IMR-90 (cell line): ENCODE data around the gene PPM1L. TPM values are rescaled to one million over a fixed set of nuclear protein-coding genes. Genes with fewer than 3 reads are reported as not detected.

Experiments
- ATAC-seq: fragments of 200-7000 bp; cut with Tn5 transposase; 2 replicates; pipeline ENCODE4 v1.9.1; 2020; ENCODE audit warnings: low read depth, mild to moderate bottlenecking, moderate library complexity
- BruUV-seq: library from RNA; stranded (reverse); fragments of 400-500 nt; replicated peaks from 2 replicates; lab custom pipeline; 2021; lab: Mats Ljungman, UMichigan
- CTCF ChIA-PET: fragments of 300-600 bp; formaldehyde crosslinking; extraction: SDS; loops from one replicate; lab custom pipeline; 2021; ENCODE audit warnings: antibody characterized with exemption; lab: Yijun Ruan, JAX
- POLR2A ChIA-PET: fragments of 300-600 bp; sonication (Branson Sonifier 250); formaldehyde crosslinking; loops from one replicate; lab custom pipeline; 2022; ENCODE audit warnings: antibody characterized with exemption; ENCODE audit not compliant: unreplicated experiment; lab: Charles Lee
- DNase-seq: peaks from one replicate; pipeline ENCODE4 v3.0.0; 2013
- H2AFZ ChIP-seq: replicated peaks from 2 replicates; pipeline ENCODE3; 2013; ENCODE audit warnings: low read length, mild to moderate bottlenecking; ENCODE audit not compliant: poor library complexity
- H2AK5ac ChIP-seq: 2 replicates; pipeline ENCODE4 v1.6.1; 2013; ENCODE audit warnings: low read depth, low read length, inconsistent platforms
- H2AK9ac ChIP-seq: replicated peaks from 2 replicates; pipeline ENCODE3; 2013; ENCODE audit warnings: mild to moderate bottlenecking, low read depth, low read length, moderate library complexity; ENCODE audit not compliant: poor library complexity
- H2BK120ac ChIP-seq: 2 replicates; pipeline ENCODE4 v1.6.1; 2013; ENCODE audit warnings: low read depth, low read length, inconsistent platforms
- H2BK15ac ChIP-seq: 3 replicates; pipeline ENCODE4 v1.6.1; 2013; ENCODE audit warnings: low read depth, low read length, inconsistent platforms
- H2BK20ac ChIP-seq: 2 replicates; pipeline ENCODE4 v1.6.1; 2013; ENCODE audit warnings: low read depth, mild to moderate bottlenecking, inconsistent platforms, low read length, moderate library complexity
- H2BK5ac ChIP-seq: 2 replicates; pipeline ENCODE4 v1.6.1; 2013; ENCODE audit warnings: mild to moderate bottlenecking, low read depth, low read length, inconsistent platforms; ENCODE audit not compliant: poor library complexity, severe bottlenecking
- H3K14ac ChIP-seq: replicated peaks from 2 replicates; pipeline ENCODE4 v1.6.1; 2013; ENCODE audit warnings: low read depth, low read length, inconsistent platforms
- H3K18ac ChIP-seq: 2 replicates; pipeline ENCODE4 v1.6.1; 2013; ENCODE audit warnings: low read depth, low read length, control low read depth
- H3K23ac ChIP-seq: 2 replicates; pipeline ENCODE4 v1.6.1; 2013; ENCODE audit warnings: low read depth, low read length, inconsistent platforms
- H3K27ac ChIP-seq: 2 replicates; pipeline ENCODE4 v1.5.1; 2013; ENCODE audit warnings: mild to moderate bottlenecking, control low read depth, low read length; ENCODE audit not compliant: insufficient read depth
- H3K27me3 ChIP-seq: 2 replicates; pipeline ENCODE4 v1.6.1; 2013; ENCODE audit warnings: low read length; ENCODE audit not compliant: control insufficient read depth, insufficient read depth
- H3K36me3 ChIP-seq: 2 replicates; pipeline ENCODE4 v1.6.1; 2013; ENCODE audit warnings: low read length, mixed read lengths; ENCODE audit not compliant: control insufficient read depth, insufficient read depth
- H3K4ac ChIP-seq: 2 replicates; pipeline ENCODE4 v1.6.1; 2013; ENCODE audit warnings: low read depth, low read length, inconsistent platforms
- H3K4me1 ChIP-seq: 2 replicates; pipeline ENCODE4 v1.6.1; 2013; ENCODE audit warnings: low read length, mixed read lengths; ENCODE audit not compliant: control insufficient read depth, insufficient read depth
- H3K4me2 ChIP-seq: 2 replicates; pipeline ENCODE4 v1.6.1; 2013; ENCODE audit warnings: low read depth, mild to moderate bottlenecking, control low read depth, low read length, moderate library complexity
- H3K4me3 ChIP-seq: 2 replicates; pipeline ENCODE4 v1.5.1; 2013; ENCODE audit warnings: low read depth, mild to moderate bottlenecking, control low read depth, low read length, moderate library complexity; ENCODE audit not compliant: insufficient read depth
- H3K56ac ChIP-seq: 2 replicates; pipeline ENCODE4 v1.6.1; 2013; ENCODE audit warnings: low read length, inconsistent platforms; ENCODE audit not compliant: insufficient read depth; ENCODE audit errors: extremely low read depth
- H3K79me1 ChIP-seq, 2 experiments: 2 replicates each; pipeline ENCODE4 v1.6.1; 2013; ENCODE audit warnings: low read length in 2 of 2, inconsistent platforms in 1 of 2, low read depth in 1 of 2
- H3K9ac ChIP-seq: 2 replicates; pipeline ENCODE4 v1.6.1; 2013; ENCODE audit warnings: low read depth, low read length, control low read depth
- H3K9me1 ChIP-seq: 2 replicates; pipeline ENCODE4 v1.6.1; 2013; ENCODE audit warnings: low read length, inconsistent platforms; ENCODE audit not compliant: insufficient read depth
- H3K9me3 ChIP-seq: 2 replicates; pipeline ENCODE4 v1.6.1; 2013; ENCODE audit warnings: low read length; ENCODE audit not compliant: control insufficient read depth, insufficient read depth
- H4K20me1 ChIP-seq: 2 replicates; pipeline ENCODE4 v1.6.1; 2013; ENCODE audit warnings: low read length, inconsistent platforms; ENCODE audit not compliant: insufficient read depth
- H4K5ac ChIP-seq: 2 replicates; pipeline ENCODE4 v1.6.1; 2013; ENCODE audit warnings: mild to moderate bottlenecking, low read depth, low read length, control low read depth
- H4K8ac ChIP-seq, 2 experiments: 2 replicates each; pipeline ENCODE4 v1.6.1; 2013; ENCODE audit warnings: low read depth in 2 of 2, low read length in 2 of 2, control low read depth in 1 of 2, inconsistent platforms in 1 of 2
- H4K91ac ChIP-seq: 2 replicates; pipeline ENCODE4 v1.6.1; 2013; ENCODE audit warnings: low read depth, low read length, inconsistent platforms; ENCODE audit not compliant: insufficient read depth
- BHLHE40 ChIP-seq: fragments of 150-350 bp; IDR thresholded peaks from 2 replicates; pipeline ENCODE4 v1.6.1; 2016; ENCODE audit warnings: mild to moderate bottlenecking, low read depth, low read length
- CHD1 ChIP-seq: IDR thresholded peaks from 2 replicates; pipeline ENCODE4 v1.6.1; 2012; ENCODE audit warnings: low read depth, low read length, improper control_type of control experiment
- CTCF ChIP-seq: conservative IDR thresholded peaks from 2 replicates; pipeline ENCODE4 v1.5.1; 2012; ENCODE audit warnings: mild to moderate bottlenecking, low read depth, low read length, improper control_type of control experiment
- ELK1 ChIP-seq: fragments of 150-350 bp; IDR thresholded peaks from 2 replicates; pipeline ENCODE4 v1.6.1; 2016; ENCODE audit warnings: low read depth, mild to moderate bottlenecking, low read length, moderate library complexity, borderline replicate concordance
- FOS ChIP-seq: fragments of 150-350 bp; IDR thresholded peaks from 2 replicates; pipeline ENCODE4 v1.6.1; 2016; ENCODE audit warnings: low read depth, low read length
- MAZ ChIP-seq: IDR thresholded peaks from 2 replicates; pipeline ENCODE4 v1.6.1; 2012; ENCODE audit warnings: low read depth, mild to moderate bottlenecking, low read length, improper control_type of control experiment, moderate library complexity, borderline replicate concordance
- MXI1 ChIP-seq: IDR thresholded peaks from 2 replicates; pipeline ENCODE4 v1.6.1; 2012; ENCODE audit warnings: low read depth, mild to moderate bottlenecking, low read length, moderate library complexity, borderline replicate concordance
- NFE2L2 ChIP-seq: fragments of 150-350 bp; IDR thresholded peaks from 2 replicates; pipeline ENCODE4 v1.6.1; 2016; ENCODE audit warnings: low read depth, mild to moderate bottlenecking, low read length
- POLR2A ChIP-seq: IDR thresholded peaks from 2 replicates; pipeline ENCODE4 v1.6.1; 2012; ENCODE audit warnings: mild to moderate bottlenecking, low read depth, low read length
- RAD21 ChIP-seq: IDR thresholded peaks from 2 replicates; pipeline ENCODE4 v1.6.1; 2012; ENCODE audit warnings: low read length, improper control_type of control experiment
- RCOR1 ChIP-seq: IDR thresholded peaks from 2 replicates; pipeline ENCODE4 v1.6.1; 2012; ENCODE audit warnings: mild to moderate bottlenecking, low read length, improper control_type of control experiment; ENCODE audit not compliant: insufficient replicate concordance
- RFX5 ChIP-seq: IDR thresholded peaks from 2 replicates; pipeline ENCODE4 v1.8.0; 2012; ENCODE audit warnings: low read depth, mild to moderate bottlenecking, low read length, moderate library complexity
- SMC3 ChIP-seq: fragments of 150-350 bp; IDR thresholded peaks from 2 replicates; pipeline ENCODE4 v1.6.1; 2016; ENCODE audit warnings: low read depth, mild to moderate bottlenecking, antibody characterized with exemption, low read length, moderate library complexity
- USF2 ChIP-seq: fragments of 150-350 bp; IDR thresholded peaks from 2 replicates; pipeline ENCODE4 v1.6.1; 2017; ENCODE audit warnings: mild to moderate bottlenecking, antibody characterized with exemption, low read length, low read depth
- WGBS, 2 experiments: methylation state at CpG; one replicate each; pipeline versions ENCODE4 v1.1.5 to v1.1.7; 2013; ENCODE audit warnings: missing lambda C conversion rate in 2 of 2; ENCODE audit not compliant: insufficient read length in 1 of 2; ENCODE audit errors: extremely low coverage in 2 of 2; 5-methylcytosine and 5-hydroxymethylcytosine counted together
- dilution Hi-C: fragments of 300-500 bp; cut with HindIII; formaldehyde crosslinking; loops from one replicate; pipeline ENCODE4 v1.14.3; 2018; ENCODE audit warnings: low sequenced_read_pairs; ENCODE audit not compliant: unreplicated experiment
- in situ Hi-C: fragments of 300-500 bp; cut with MboI; formaldehyde crosslinking; loops from 3 replicates; pipeline ENCODE4 v1.14.3; 2019; ENCODE audit warnings: low sequenced_read_pairs, inconsistent platforms, mixed read lengths
- intact Hi-C: fragments of 100-400 bp; cut with micrococcal nuclease; formaldehyde crosslinking; loops from 2 replicates; pipeline ENCODE4 v1.10.0; 2022
- polyA plus RNA-seq, 3 experiments: library from polyadenylated mRNA; depleted of rRNA; stranded (reverse); fragments of >200 nt; gene quantifications; 2 replicates each; pipeline ENCODE4 v1.2.3, GENCODE V29; 2012; ENCODE audit warnings: low replicate concordance in 1 of 3
- total RNA-seq: library from RNA; depleted of rRNA; stranded (reverse); fragments of >200 nt; gene quantifications from 2 replicates; pipeline ENCODE4 v1.2.3, GENCODE V29; 2012

The PPM1L gene
- total and polyA plus RNA-seq, 2 of the 4 experiments (the other 2 are of a cell fraction) = 0.14 to 0.18 TPM

GRCh38 chr3:160748787-160749186 lies 7.2 kb upstream of the PPM1L start:
- Histone ChIP-seq H2BK5ac (no peak overlapping the region), H2AK9ac (no peak overlapping the region), H4K20me1 (no peaks in the 10 kb centered on the region), H3K4ac (no peak overlapping the region), H3K18ac (no peak overlapping the region), H3K27me3 (no peaks in the 10 kb centered on the region), H2AK5ac (no peak overlapping the region), H3K27ac (no peak overlapping the region), H3K79me1 (no peaks in the 10 kb centered on the region), H3K23ac (no peak overlapping the region), H4K5ac (no peak overlapping the region), H3K36me3 (no peaks in the 10 kb centered on the region), H2BK20ac (no peak overlapping the region), H2BK15ac (no peak overlapping the region), H3K9me1 (no peaks in the 10 kb centered on the region), H2AFZ (no peak overlapping the region), H4K91ac (no peak overlapping the region), H4K8ac (no peak overlapping the region), H3K56ac (no peak overlapping the region), H3K9me3 (no peaks in the 10 kb centered on the region), H3K4me2 (no peak overlapping the region), H3K4me3 (no peak overlapping the region), H3K9ac (no peak overlapping the region), H3K4me1 (no peaks in the 10 kb centered on the region), H2BK120ac (no peak overlapping the region), H3K14ac (no peak overlapping the region)
- WGBS, 2 experiments = no CpG with 5 or more reads among the region's 1 CpG
- intact Hi-C loops (no loop called here), dilution Hi-C loops (no loop called here), in situ Hi-C loops (no loop called here)
- DNase-seq (no peak), ATAC-seq (no peak)
- no peak for TF ChIP-seq RFX5
- TF ChIP-seq NFE2L2 = no peak
- no peak for TF ChIP-seq MXI1
- no peak for TF ChIP-seq BHLHE40
- TF ChIP-seq CHD1 = no peak
- TF ChIP-seq RAD21 = no peak
- TF ChIP-seq CTCF = no peak
- TF ChIP-seq MAZ = no peak
- TF ChIP-seq ELK1 = no peak
- TF ChIP-seq USF2 = no peak
- TF ChIP-seq POLR2A = no peak
- no peak for TF ChIP-seq FOS
- TF ChIP-seq RCOR1 = no peak
- TF ChIP-seq SMC3 = no peak
- no TSS peak for BruUV-seq
- POLR2A ChIA-PET = no interaction called here
- CTCF ChIA-PET = no interaction called here
